Transverse colon (tissue), 4 donors: ENCODE measurements around the gene C17orf78.

ENCODE experiments used
- CTCF ChIP-seq, 5 experiments: fragments of 200-600 bp in 3 of 5; fragments of 450-650 bp in 2 of 5; sonication (generic) in 3 of 5; IDR thresholded peaks; 1 replicate in 2 of 5; 2 replicates in 3 of 5; pipeline ENCODE4 v1.5.1; 2016 to 2017; ENCODE audit warnings: antibody characterized with exemption in 5 of 5, inconsistent platforms in 3 of 5, mild to moderate bottlenecking in 2 of 5, moderate library complexity in 1 of 5
- EP300 ChIP-seq: sonication (generic); formaldehyde crosslinking; IDR thresholded peaks from one replicate; pipeline ENCODE4 v1.6.1; 2017; ENCODE audit warnings: antibody characterized with exemption, low read depth
- POLR2A ChIP-seq: fragments of 450-650 bp; IDR thresholded peaks from one replicate; pipeline ENCODE4 v1.6.1; 2016; ENCODE audit warnings: antibody characterized with exemption, mild to moderate bottlenecking, moderate library complexity
- POLR2AphosphoS5 ChIP-seq, 3 donors: sonication (generic); formaldehyde crosslinking; IDR thresholded peaks; one replicate each; pipeline ENCODE4 v1.6.1; 2016; ENCODE audit warnings: antibody characterized with exemption in 3 of 3

GRCh38 chr17:37359682-37360188 lies 16.1 kb upstream of the C17orf78 start:
- TF ChIP-seq POLR2AphosphoS5 (IDR thresholded peaks at IDR 0.05) (no peak), CTCF (IDR thresholded peaks at IDR 0.05) (no peak), EP300 (no peak), POLR2A (no peak)
